Colonic mucosa (tissue), 4 donors: ENCODE data around the gene CTCFL. TPM values are rescaled to one million over a fixed set of nuclear protein-coding genes. Genes with fewer than 3 reads are reported as not detected.

Experiments used
- DNase-seq: peaks from one replicate; pipeline ENCODE4 v3.0.0-alpha.2; 2020
- H3K27ac ChIP-seq: fragments of 200-600 bp; one replicate; pipeline ENCODE4 v1.8.0; 2021
- H3K27me3 ChIP-seq: fragments of 200-600 bp; one replicate; pipeline ENCODE4 v1.8.0; 2021
- H3K36me3 ChIP-seq: fragments of 200-600 bp; one replicate; pipeline ENCODE4 v1.8.0; 2021
- H3K4me1 ChIP-seq: fragments of 200-600 bp; one replicate; pipeline ENCODE4 v1.8.0; 2021; ENCODE audit warnings: mild to moderate bottlenecking
- H3K4me3 ChIP-seq: fragments of 200-600 bp; one replicate; pipeline ENCODE4 v1.8.0; 2021
- H3K9ac ChIP-seq, 2 donors: one replicate each; pipeline ENCODE4 v1.7.0; 2013; ENCODE audit warnings: control low read depth in 2 of 2, low read depth in 2 of 2, low read length in 2 of 2
- H3K9me3 ChIP-seq: fragments of 200-600 bp; one replicate; pipeline ENCODE4 v1.8.0; 2021
- intact Hi-C: fragments of 100-400 bp; cut with DNase I; formaldehyde crosslinking; loops from one replicate; pipeline ENCODE4 v1.14.1; 2022
- total RNA-seq, 2 donors: library from RNA; stranded (reverse); fragmentation: NEBNext Ultra II Directional in 1 of 2; extraction: Animal tissue kit (Norgen Biotek cat#: 25700) in 1 of 2; gene quantifications; one replicate each; pipeline ENCODE4 v1.2.1, GENCODE V29; 2021
- TF ChIP-seq, protein P1 (sequence below): fragments of 200-600 bp; IDR thresholded peaks from one replicate; pipeline ENCODE4 v1.8.0; 2022; ENCODE audit warnings: antibody characterized with exemption, mild to moderate bottlenecking
- donor health status: healthy.
- donor health status: DM: no; HTN: no; CAD: no.
- donor health status: DM: no; HTN: no; CAD: no.

Gene CTCFL
- total RNA-seq, 2 donors from 2014 or later, result 0.47 TPM; not detected in 1

DNA sequence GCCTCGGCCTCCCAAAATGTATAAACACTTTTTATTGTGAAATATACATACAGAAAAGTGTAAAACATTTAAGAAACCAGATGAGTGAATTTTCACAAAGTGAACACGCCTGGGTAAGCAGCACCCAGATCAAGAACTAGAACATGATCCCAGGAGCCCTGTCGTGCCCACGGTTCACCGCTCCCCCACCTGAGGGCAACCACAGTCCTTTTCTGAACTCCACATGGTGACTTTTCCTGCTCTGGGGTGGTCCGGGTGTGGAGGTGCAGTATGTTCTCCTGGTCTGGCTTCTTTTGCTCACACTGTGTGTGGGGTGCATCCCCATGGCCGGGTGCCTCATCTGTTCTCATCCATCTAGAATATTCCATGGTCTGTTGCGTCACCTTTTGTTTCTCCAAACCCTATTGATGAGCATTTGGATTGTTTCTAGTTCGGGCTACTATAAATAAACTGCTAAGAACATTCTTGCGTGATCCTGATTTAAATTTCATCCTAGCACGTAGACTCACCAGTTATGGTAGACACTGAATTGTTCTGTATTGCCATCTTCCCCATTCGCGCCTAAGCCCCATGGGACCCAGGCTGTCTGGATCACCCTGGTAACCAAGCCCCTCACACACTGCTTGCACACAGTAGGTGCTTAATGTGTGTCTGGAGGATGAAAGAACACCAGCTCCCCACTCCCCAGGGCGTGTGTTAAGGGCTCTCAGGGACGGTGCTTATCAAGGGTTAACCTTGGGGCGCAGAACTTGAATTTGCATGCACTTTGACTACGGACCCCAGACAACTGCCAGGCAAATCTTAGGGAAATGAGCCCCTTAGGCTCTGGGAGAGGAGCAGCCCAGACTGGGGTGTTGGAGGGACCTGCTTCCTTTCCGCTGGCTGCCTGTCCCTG is 56.2 kb downstream of the CTCFL start:
- TF ChIP-seq, protein P1, sequence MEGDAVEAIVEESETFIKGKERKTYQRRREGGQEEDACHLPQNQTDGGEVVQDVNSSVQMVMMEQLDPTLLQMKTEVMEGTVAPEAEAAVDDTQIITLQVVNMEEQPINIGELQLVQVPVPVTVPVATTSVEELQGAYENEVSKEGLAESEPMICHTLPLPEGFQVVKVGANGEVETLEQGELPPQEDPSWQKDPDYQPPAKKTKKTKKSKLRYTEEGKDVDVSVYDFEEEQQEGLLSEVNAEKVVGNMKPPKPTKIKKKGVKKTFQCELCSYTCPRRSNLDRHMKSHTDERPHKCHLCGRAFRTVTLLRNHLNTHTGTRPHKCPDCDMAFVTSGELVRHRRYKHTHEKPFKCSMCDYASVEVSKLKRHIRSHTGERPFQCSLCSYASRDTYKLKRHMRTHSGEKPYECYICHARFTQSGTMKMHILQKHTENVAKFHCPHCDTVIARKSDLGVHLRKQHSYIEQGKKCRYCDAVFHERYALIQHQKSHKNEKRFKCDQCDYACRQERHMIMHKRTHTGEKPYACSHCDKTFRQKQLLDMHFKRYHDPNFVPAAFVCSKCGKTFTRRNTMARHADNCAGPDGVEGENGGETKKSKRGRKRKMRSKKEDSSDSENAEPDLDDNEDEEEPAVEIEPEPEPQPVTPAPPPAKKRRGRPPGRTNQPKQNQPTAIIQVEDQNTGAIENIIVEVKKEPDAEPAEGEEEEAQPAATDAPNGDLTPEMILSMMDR, result no peak
- H3K9ac ChIP-seq, result no peak overlapping the region
- DNase-seq, result no peak
- H3K27ac ChIP-seq, result no peak overlapping the region
- H3K4me1 ChIP-seq, result no peaks in the 10 kb centered on the region
- H3K9me3 ChIP-seq, result no peaks in the 10 kb centered on the region
- no peak overlapping the region for H3K4me3 ChIP-seq
- intact Hi-C loops, result no loop called here
- H3K36me3 ChIP-seq, result no peaks in the 10 kb centered on the region
- no peaks in the 10 kb centered on the region for H3K27me3 ChIP-seq

DNA sequence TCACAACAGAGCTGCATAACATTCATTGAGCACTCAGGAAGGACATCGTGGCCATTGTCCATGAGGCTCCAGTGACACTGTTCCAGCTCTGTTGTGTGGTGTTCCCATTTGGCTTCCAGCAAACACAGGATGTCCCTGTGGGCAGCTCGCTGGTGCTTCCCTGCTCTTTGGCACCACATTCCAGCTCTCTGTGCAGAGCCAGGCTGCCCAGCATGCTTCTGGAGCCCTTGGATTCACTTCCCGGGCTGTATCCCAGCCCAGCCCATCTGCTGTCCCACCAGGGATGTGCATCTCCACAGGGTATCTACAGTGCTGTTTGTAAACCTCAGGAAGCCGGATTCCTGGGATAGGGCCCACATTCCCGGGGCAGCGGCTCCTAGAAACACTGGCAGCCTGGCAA is 57.2 kb downstream of the CTCFL start:
- DNase-seq, result no peak
- no peaks in the 10 kb centered on the region for H3K27me3 ChIP-seq

DNA sequence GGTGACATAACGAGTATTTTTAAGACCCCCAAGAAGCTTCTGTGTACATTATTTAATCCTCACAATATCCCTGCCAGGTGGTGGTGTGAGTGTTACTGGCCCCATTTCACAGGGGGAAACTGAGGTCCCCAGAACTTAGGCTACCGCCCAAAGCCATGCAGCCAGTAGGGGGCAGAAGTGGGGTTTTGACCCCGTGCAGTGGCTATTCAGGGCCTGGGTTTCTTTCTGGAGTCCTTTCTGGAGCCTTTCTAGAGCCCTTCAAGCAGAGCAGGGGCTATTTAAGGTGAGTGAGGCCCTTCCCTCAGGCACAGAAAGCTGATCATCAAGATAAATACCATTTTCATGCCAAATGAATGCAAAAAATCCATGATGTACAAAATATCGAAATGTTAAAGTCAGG is 59.0 kb downstream of the CTCFL start:
- no peak overlapping the region for H3K9ac ChIP-seq
- no peak overlapping the region for H3K27ac ChIP-seq
- no peaks in the 10 kb centered on the region for H3K4me1 ChIP-seq
- DNase-seq, result no peak
- TF ChIP-seq, protein P1, result no peak
- no peak overlapping the region for H3K4me3 ChIP-seq
- intact Hi-C loops, result no loop called here
- H3K27me3 ChIP-seq, result no peaks in the 10 kb centered on the region
- no peaks in the 10 kb centered on the region for H3K36me3 ChIP-seq
- H3K9me3 ChIP-seq, result no peaks in the 10 kb centered on the region

More for the DNA sequence above, 57.2 kb downstream of the CTCFL start:
- Histone ChIP-seq H3K9me3 (no peaks in the 10 kb centered on the region), H3K36me3 (no peaks in the 10 kb centered on the region), H3K27ac (no peak overlapping the region), H3K4me1 (no peaks in the 10 kb centered on the region), H3K9ac (no peak overlapping the region), H3K4me3 (no peak overlapping the region)
- intact Hi-C loops, result no loop called here
- TF ChIP-seq, protein P1, result no peak

DNA sequence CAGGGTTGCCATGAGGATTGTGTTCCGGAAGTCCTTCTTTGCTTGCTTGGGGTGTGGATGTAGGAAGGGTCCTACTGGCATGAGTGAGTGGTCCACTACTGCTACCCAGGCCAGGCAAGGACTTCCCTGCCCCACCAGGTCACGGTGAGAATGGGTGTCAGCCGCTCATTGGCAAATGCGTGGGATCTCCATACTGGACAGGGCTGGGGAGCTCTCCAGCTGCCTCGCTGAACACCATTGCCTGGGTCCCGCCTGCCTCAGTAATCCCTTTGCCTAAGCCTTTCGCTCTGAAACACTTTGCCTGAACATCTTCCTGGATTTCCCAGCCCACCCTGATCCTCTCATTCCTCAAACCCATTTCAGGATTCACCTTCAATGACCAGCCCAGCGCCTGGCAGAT is 59.5 kb downstream of the CTCFL start:
- H3K36me3 ChIP-seq, result no peaks in the 10 kb centered on the region
- H3K27ac ChIP-seq, result no peak overlapping the region
- intact Hi-C loops, result no loop called here
- no peaks in the 10 kb centered on the region for H3K27me3 ChIP-seq
- no peak for DNase-seq
- no peak overlapping the region for H3K4me3 ChIP-seq
- TF ChIP-seq, protein P1, result no peak
- H3K9ac ChIP-seq, result no peak overlapping the region
- no peaks in the 10 kb centered on the region for H3K4me1 ChIP-seq
- H3K9me3 ChIP-seq, result no peaks in the 10 kb centered on the region

DNA sequence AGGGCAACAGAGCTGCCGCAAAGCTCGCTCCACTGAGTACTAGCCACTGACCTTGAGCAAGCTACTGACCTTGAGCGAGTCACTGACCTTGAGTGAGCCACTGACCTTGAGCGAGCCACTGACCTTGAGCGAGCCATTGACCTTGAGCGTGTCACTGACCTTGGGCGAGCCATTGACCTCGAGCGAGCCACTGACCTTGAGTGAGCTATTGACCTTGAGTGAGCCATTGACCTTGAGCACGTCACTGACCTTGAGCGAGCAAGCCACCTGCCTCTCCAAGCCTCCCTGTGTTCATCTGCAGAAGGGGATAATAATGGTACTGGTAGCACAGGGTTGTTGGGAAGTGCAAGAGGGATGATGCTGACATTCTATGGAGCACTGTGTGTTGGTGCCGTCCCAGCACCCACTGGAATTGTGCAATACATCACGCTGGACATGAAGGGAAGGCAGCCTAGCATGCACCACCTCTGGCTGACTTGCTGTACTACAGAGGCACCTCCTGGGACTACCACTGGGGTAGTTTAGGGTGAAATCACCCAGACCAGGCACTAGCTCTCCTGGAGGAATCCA is 60.2 kb downstream of the CTCFL start:
- no peaks in the 10 kb centered on the region for H3K4me1 ChIP-seq
- no peak overlapping the region for H3K27ac ChIP-seq
- H3K4me3 ChIP-seq, result no peak overlapping the region
- TF ChIP-seq, protein P1, result no peak
- intact Hi-C loops, result no loop called here
- no peak overlapping the region for H3K9ac ChIP-seq
- no peaks in the 10 kb centered on the region for H3K27me3 ChIP-seq
- H3K36me3 ChIP-seq, result no peaks in the 10 kb centered on the region
- H3K9me3 ChIP-seq, result no peaks in the 10 kb centered on the region
- no peak for DNase-seq
